CD4-positive, CD25-positive, alpha-beta regulatory T cell (primary cell): ENCODE results near the gene UBXN4. TPM values are rescaled to one million over a fixed set of nuclear protein-coding genes. Genes with fewer than 3 reads are reported as not detected.
"Not testable (repeated sequence)": the region's sequence is repeated elsewhere in the genome, so short reads cannot be mapped to it uniquely, and the experiment has no call there.

Experiments
- ATAC-seq, 2 donors: fragments of 150-1000 bp; cut with Tn5 transposase; one replicate each; pipeline ENCODE4 v1.10.0; 2021; ENCODE audit warnings: low read depth in 2 of 2, moderate number of reproducible peaks in 2 of 2, moderate library complexity in 1 of 2
- DNase-seq, 3 donors: peaks; one replicate each; pipeline versions ENCODE4 v3.0.0 to v3.0.0-alpha.2; 2012 to 2022; ENCODE audit warnings: mixed read lengths in 1 of 3
- H3K27ac ChIP-seq: one replicate; pipeline ENCODE4 v1.7.0; 2013; ENCODE audit warnings: mild to moderate bottlenecking, low read length; ENCODE audit not compliant: insufficient read depth, poor library complexity, severe bottlenecking
- H3K27me3 ChIP-seq: one replicate; pipeline ENCODE4 v1.7.0; 2013; ENCODE audit warnings: low read length; ENCODE audit not compliant: control insufficient read depth, insufficient read depth
- H3K36me3 ChIP-seq: one replicate; pipeline ENCODE4 v1.7.0; 2013; ENCODE audit warnings: mild to moderate bottlenecking, low read length, moderate library complexity; ENCODE audit not compliant: control insufficient read depth, insufficient read depth
- H3K4me1 ChIP-seq: 2 replicates; pipeline ENCODE4 v1.7.0; 2013; ENCODE audit warnings: mild to moderate bottlenecking, low read length; ENCODE audit not compliant: insufficient read depth, control insufficient read depth, poor library complexity, severe bottlenecking
- H3K4me3 ChIP-seq: one replicate; pipeline ENCODE4 v1.7.0; 2013; ENCODE audit warnings: low read depth, mild to moderate bottlenecking, low read length, moderate library complexity
- H3K9me3 ChIP-seq, 2 experiments: 1 replicate in 1 of 2; 2 replicates in 1 of 2; pipeline ENCODE4 v1.7.0; 2013; ENCODE audit warnings: low read length in 2 of 2, mild to moderate bottlenecking in 1 of 2, moderate library complexity in 1 of 2; ENCODE audit not compliant: control insufficient read depth in 2 of 2
- H3K27ac Mint-ChIP-seq, 3 donors: one replicate each; pipeline ENCODE4 v1.8.0; 2020 to 2022; ENCODE audit warnings: mild to moderate bottlenecking in 3 of 3, mixed read lengths in 3 of 3, moderate library complexity in 2 of 3
- H3K27me3 Mint-ChIP-seq: one replicate; pipeline ENCODE4 v1.8.0; 2022; ENCODE audit warnings: mild to moderate bottlenecking, mixed read lengths
- H3K36me3 Mint-ChIP-seq: one replicate; pipeline ENCODE4 v1.8.0; 2020; ENCODE audit warnings: mixed read lengths
- H3K4me1 Mint-ChIP-seq, 4 donors: one replicate each; pipeline ENCODE4 v1.8.0; 2020 to 2022; ENCODE audit warnings: mixed read lengths in 4 of 4, mild to moderate bottlenecking in 1 of 4
- H3K4me3 Mint-ChIP-seq, 4 donors: one replicate each; pipeline ENCODE4 v1.8.0; 2020 to 2022; ENCODE audit warnings: mild to moderate bottlenecking in 4 of 4, mixed read lengths in 4 of 4, moderate library complexity in 3 of 4
- H3K9me3 Mint-ChIP-seq, 7 donors: one replicate each; pipeline ENCODE4 v1.8.0; 2020 to 2022; ENCODE audit warnings: mixed read lengths in 7 of 7, mild to moderate bottlenecking in 3 of 7, moderate library complexity in 2 of 7
- polyA plus RNA-seq, 4 donors: library from polyadenylated mRNA; unstranded; fragments of 300-500 nt; fragmentation: Illumina TruSeq; gene quantifications; one replicate each; pipeline ENCODE4 v1.2.3, GENCODE V29; 2021
- total RNA-seq: library from RNA; stranded (reverse); gene quantifications from one replicate; pipeline ENCODE4 v1.2.3, GENCODE V29; 2022

Gene UBXN4, protein sequence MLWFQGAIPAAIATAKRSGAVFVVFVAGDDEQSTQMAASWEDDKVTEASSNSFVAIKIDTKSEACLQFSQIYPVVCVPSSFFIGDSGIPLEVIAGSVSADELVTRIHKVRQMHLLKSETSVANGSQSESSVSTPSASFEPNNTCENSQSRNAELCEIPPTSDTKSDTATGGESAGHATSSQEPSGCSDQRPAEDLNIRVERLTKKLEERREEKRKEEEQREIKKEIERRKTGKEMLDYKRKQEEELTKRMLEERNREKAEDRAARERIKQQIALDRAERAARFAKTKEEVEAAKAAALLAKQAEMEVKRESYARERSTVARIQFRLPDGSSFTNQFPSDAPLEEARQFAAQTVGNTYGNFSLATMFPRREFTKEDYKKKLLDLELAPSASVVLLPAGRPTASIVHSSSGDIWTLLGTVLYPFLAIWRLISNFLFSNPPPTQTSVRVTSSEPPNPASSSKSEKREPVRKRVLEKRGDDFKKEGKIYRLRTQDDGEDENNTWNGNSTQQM
- total RNA-seq (177 TPM), polyA plus RNA-seq (100 to 1,000 TPM; 101 to 163 (median 119) TPM)

DNA sequence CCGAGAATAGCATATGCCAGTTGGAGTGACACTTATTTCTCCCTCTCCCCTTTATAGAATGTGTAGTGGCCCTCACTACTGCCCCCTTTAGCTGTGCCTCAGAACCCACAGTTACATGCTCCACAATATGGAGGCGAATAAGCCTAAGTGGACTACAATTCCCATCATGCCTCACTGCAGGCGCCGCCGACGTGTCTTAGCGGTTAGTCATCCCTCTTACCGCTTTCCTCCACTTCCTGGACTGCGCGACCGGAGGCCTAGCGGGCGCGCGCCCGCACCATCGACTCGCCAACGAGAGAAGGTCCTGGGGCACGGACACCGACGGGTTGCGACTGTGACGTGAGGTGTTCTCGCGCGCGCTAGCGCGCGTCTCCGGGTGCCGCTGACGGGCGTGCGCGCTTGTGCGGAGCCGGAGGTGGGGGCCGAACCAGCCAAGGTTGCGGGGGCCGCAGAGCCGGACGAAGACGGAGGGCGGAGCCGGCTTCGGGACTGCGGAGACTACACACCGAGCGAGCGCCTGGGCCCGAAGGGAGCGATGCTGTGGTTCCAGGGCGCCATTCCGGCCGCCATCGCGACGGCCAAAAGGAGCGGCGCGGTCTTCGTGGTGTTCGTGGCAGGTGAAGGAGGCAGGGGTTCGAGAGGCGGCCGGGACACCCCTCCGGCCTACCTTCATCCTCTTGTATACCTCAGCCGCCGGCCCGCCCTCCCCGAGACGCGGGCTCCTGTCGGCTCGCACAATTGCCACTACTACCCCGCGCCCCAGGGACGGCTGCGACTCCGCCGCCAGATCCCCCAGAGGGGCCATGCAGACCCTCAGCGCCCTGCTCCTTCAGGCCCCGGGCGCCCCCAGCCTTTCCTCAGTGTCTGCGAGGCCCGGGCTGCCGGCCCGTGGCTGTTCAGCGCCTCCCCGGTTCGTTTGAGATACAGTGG is at the start of gene UBXN4:
Gene UBXN4 (plus strand): TSS at position 461 of the 930 bp plus-strand sequence. CDS start 75 bp downstream, at position 536.
- peaks cover 11% of the 10 kb centered on the region for H3K36me3 Mint-ChIP-seq
- H3K27me3 ChIP-seq: no peaks in the 10 kb centered on the region
- H3K4me3 ChIP-seq: peak within 1 kb of the TSS; percentile 99
- H3K27ac ChIP-seq: peak within 1 kb of the TSS; percentile 97
- H3K27ac Mint-ChIP-seq: peak within 1 kb of the TSS; percentile 92 to 99 (median 95)
- H3K9me3 ChIP-seq: no peaks in the 10 kb centered on the region
- H3K4me1 ChIP-seq: peaks cover 25% of the 10 kb centered on the region
- peak; percentile 95 to 96 for ATAC-seq
- no peaks in the 10 kb centered on the region for H3K27me3 Mint-ChIP-seq
- H3K4me3 Mint-ChIP-seq: peak within 1 kb of the TSS; percentile 96 to 98 (median 97)
- peaks cover 0 to 4% (median 1%) of the 10 kb centered on the region in 7 donors for H3K9me3 Mint-ChIP-seq
- DNase-seq: peak; percentile 90 to 99 (median 92)
- H3K36me3 ChIP-seq: no peaks in the 10 kb centered on the region
- H3K4me1 Mint-ChIP-seq: peaks cover 21 to 42% (median 33%) of the 10 kb centered on the region in 4 donors

DNA sequence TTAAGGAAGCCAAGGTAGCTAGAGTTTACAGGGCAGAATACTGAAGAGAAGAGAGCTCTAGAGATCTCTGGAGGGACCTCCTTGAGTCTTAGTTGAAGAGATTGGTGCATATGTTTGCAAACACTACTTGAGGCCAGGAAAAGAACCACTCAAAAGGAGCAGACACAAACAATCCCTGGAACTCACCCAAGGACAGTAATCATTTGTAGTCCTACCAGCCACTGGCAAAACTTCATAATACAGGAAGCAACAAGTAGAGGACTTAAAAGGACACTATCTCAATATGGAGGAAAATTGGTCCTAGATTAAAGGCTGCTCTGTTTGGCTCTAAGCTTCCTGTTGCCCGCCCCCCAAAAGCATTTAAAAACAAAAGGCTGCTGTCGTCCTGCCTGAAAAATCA is 46.9 kb upstream of the UBXN4 start:
- no peaks in the 10 kb centered on the region for H3K36me3 ChIP-seq
- ATAC-seq (no peak), DNase-seq (no peak)
- Mint-ChIP-seq H3K9me3 (peaks cover 0 to 3% (median 0%) of the 10 kb centered on the region in 7 donors), H3K4me3 (no peak overlapping the region), H3K36me3 (peaks cover 24% of the 10 kb centered on the region), H3K4me1 (peaks cover 7 to 10% (median 9%) of the 10 kb centered on the region in 4 donors), H3K27ac (peak overlapping the region in 2 of 3 donors; percentile 1 to 69), H3K27me3 (no peaks in the 10 kb centered on the region)
- H3K9me3 ChIP-seq: no peaks in the 10 kb centered on the region
- H3K4me1 ChIP-seq: peaks cover 3% of the 10 kb centered on the region
- no peak overlapping the region for H3K4me3 ChIP-seq
- no peak overlapping the region for H3K27ac ChIP-seq
- H3K27me3 ChIP-seq: no peaks in the 10 kb centered on the region

DNA sequence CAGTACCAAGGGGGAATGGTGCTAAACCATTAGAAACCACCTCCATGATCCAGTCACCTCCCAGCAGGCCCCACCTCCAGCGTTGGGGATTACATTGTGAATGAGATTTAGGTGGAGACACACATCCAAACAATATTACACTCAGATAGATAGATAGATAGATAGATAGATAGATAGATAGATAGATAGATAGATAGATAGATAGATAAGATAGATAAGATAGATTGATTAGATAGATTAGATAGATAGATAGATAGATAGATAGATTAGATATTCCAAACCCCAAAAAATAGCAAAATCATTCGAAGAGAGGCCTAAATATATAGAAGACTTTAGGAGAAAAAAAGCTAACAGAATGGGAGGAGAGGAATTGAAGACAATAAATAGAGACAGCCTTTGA is 42.8 kb upstream of the UBXN4 start:
- Histone ChIP-seq H3K9me3 (no peaks in the 10 kb centered on the region), H3K27me3 (no peaks in the 10 kb centered on the region), H3K4me3 (no peak overlapping the region), H3K36me3 (no peaks in the 10 kb centered on the region), H3K4me1 (no peaks in the 10 kb centered on the region), H3K27ac (no peak overlapping the region)
- Mint-ChIP-seq H3K4me3 (no peak overlapping the region), H3K36me3 (peaks cover 23% of the 10 kb centered on the region), H3K4me1 (peaks cover 0 to 2% (median 0%) of the 10 kb centered on the region in 4 donors), H3K9me3 (peaks cover 0 to 3% (median 0%) of the 10 kb centered on the region in 7 donors), H3K27me3 (no peaks in the 10 kb centered on the region), H3K27ac (no peak overlapping the region)
- DNase-seq: no peak
- ATAC-seq: no peak

DNA sequence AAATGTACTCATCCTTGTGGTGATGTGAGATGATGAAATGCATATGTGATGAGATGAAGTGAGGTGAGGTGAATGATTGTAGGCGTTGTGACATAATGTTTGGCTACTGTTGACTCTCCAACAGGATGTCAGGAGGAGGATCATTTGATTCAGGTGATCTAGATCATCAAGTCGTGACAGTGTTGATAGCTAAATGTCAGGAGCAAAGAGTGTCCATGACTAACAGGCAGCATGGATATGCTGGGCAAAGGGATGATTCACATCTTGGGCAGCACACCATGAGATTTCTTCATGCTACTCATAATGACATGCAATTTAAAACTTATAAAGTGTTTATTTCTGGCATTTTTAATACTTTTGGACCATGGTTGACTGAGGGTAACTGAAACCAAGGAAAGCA is 40.2 kb upstream of the UBXN4 start:
- ATAC-seq (no peak), DNase-seq (no peak)
- Histone ChIP-seq H3K4me1 (no peaks in the 10 kb centered on the region), H3K4me3 (no peak overlapping the region), H3K9me3 (no peaks in the 10 kb centered on the region), H3K36me3 (no peaks in the 10 kb centered on the region), H3K27me3 (no peaks in the 10 kb centered on the region), H3K27ac (no peak overlapping the region)
- Mint-ChIP-seq H3K4me1 (no peaks in the 10 kb centered on the region), H3K9me3 (peaks cover 0 to 2% (median 0%) of the 10 kb centered on the region in 7 donors), H3K4me3 (no peak overlapping the region), H3K27me3 (no peaks in the 10 kb centered on the region), H3K36me3 (peaks cover 3% of the 10 kb centered on the region), H3K27ac (peak overlapping the region in 1 of 3 donors; percentile 55)

DNA sequence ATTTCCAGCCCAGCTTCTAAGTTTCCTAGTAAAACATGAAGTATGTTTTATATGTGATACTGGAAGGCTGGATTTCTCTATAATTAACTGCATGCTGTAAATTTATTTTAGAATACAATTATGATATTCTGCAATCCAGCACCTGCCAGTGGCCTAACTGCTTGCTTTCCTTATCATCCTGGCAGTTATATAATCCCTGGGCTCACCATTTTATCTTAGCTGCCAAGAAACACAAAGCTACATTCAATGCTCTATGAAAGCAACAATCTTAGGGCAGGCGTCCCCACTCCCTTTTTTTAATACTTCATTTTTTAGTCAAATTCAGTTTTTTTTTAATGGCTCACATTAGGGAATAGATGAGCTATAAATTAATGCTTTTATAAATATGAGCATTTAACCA is 38.4 kb upstream of the UBXN4 start:
- Mint-ChIP-seq H3K4me1 (no peaks in the 10 kb centered on the region), H3K9me3 (peaks cover 0 to 2% (median 0%) of the 10 kb centered on the region in 7 donors), H3K4me3 (no peak overlapping the region), H3K36me3 (peaks cover 3% of the 10 kb centered on the region), H3K27ac (no peak overlapping the region), H3K27me3 (no peaks in the 10 kb centered on the region)
- Histone ChIP-seq H3K27ac (no peak overlapping the region), H3K36me3 (no peaks in the 10 kb centered on the region), H3K27me3 (no peaks in the 10 kb centered on the region), H3K4me3 (no peak overlapping the region), H3K9me3 (no peaks in the 10 kb centered on the region), H3K4me1 (no peaks in the 10 kb centered on the region)
- DNase-seq (no peak), ATAC-seq (no peak)

DNA sequence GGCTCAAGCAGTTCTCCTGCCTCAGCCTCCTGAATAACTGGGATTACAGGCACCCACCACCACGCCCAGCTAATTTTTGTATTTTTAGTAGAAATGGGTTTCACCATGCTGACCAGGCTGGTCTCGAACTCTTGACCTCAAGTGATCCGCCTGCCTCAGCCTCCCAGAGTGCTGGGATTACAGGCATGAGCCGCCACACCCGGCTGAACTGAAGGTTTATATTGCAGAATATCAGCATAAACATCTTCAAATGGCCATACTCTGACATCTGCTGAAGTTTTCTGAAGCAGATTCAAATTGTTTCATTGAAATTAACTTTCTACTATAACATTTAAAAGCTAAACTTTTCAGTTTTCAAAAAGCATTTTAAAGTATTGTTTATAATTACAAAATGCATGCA is 37.6 kb upstream of the UBXN4 start:
- H3K4me3 ChIP-seq, H3K27ac Mint-ChIP-seq, H3K36me3 ChIP-seq, H3K4me3 Mint-ChIP-seq, H3K27me3 Mint-ChIP-seq, H3K36me3 Mint-ChIP-seq, H3K4me1 Mint-ChIP-seq, H3K9me3 ChIP-seq, H3K27ac ChIP-seq, ATAC-seq, DNase-seq, H3K9me3 Mint-ChIP-seq, H3K27me3 ChIP-seq, H3K4me1 ChIP-seq: not testable (repeated sequence)

DNA sequence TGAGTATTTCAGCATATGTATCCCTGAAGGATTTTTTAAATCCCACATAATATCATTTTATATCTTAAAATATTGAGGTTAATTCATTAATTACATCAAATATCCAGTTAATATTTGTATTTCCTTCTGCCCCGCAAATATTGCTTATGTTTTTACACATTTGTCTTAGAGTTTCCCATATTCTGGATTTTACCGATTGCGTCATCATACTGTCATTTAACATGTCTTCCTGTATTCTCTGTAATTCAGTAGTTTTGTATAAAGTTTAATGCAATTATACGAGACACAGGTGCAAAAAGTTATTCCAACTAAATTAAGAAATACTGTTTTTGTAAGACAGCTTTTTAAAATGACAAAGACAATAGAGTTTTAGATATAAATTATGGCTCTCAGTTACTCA is 33.5 kb upstream of the UBXN4 start:
- Histone ChIP-seq H3K4me1 (no peaks in the 10 kb centered on the region), H3K27me3 (no peaks in the 10 kb centered on the region), H3K36me3 (peaks cover 5% of the 10 kb centered on the region), H3K4me3 (no peak overlapping the region), H3K9me3 (no peaks in the 10 kb centered on the region), H3K27ac (no peak overlapping the region)
- ATAC-seq (no peak), DNase-seq (no peak)
- H3K4me3 Mint-ChIP-seq: no peak overlapping the region
- H3K4me1 Mint-ChIP-seq: peaks cover 0 to 7% (median under 1%) of the 10 kb centered on the region in 4 donors
- H3K27me3 Mint-ChIP-seq: no peaks in the 10 kb centered on the region
- H3K9me3 Mint-ChIP-seq: no peaks in the 10 kb centered on the region
- no peak overlapping the region for H3K27ac Mint-ChIP-seq
- peaks cover 10% of the 10 kb centered on the region for H3K36me3 Mint-ChIP-seq
